Omental fat pad (tissue), 4 donors: ENCODE results near the gene PKMYT1. TPM values are rescaled to one million over a fixed set of nuclear protein-coding genes. Genes with fewer than 3 reads are reported as not detected.
A peak's percentile ranks its signal among the peaks of the same experiment; 100 is the strongest.

Experiments used
- ATAC-seq: fragments of 150-250 bp; one replicate; pipeline ENCODE4 v1.9.1; 2016; ENCODE audit warnings: mild to moderate bottlenecking, moderate library complexity; ENCODE audit not compliant: low FRiP score
- DNase-seq: peaks from one replicate; pipeline ENCODE4 v3.0.0-alpha.2; 2019; ENCODE audit warnings: low spot score
- CTCF ChIP-seq, 3 donors: fragments of 450-650 bp; IDR thresholded peaks; one replicate each; pipeline ENCODE4 v1.5.1; 2016 to 2017; ENCODE audit warnings: antibody characterized with exemption in 3 of 3, mild to moderate bottlenecking in 3 of 3, moderate library complexity in 2 of 3
- total RNA-seq, 4 donors: library from RNA; depleted of rRNA; stranded (reverse); fragments of >200 nt; gene quantifications; one replicate each; pipeline ENCODE4 v1.1.0, GENCODE V29; 2016

PKMYT1 gene
- total RNA-seq, 4 donors from 2014 or later: 0.25 to 1.7 (median 0.79) TPM; not detected in 1

DNA sequence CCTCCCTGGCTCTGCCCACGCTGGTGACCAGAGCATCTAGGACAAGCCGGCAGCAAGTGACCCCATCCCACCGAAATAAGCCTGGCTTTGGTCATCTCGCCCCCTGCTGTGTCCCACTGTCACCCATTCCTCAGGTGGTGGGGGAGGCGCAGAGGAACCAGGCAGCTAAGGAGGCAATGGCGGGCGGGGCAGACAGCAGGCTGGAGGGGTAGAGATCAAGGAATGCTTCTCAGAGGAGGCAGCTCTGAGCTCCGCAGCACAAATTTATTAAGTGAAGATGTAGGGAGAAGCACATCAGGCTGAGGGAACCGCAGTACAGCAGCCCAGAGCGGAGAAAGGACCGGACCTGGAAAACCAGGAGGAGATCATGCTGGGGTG is 23.7 kb downstream of the PKMYT1 start:
- TF ChIP-seq CTCF (IDR thresholded peaks at IDR 0.05): no peak

DNA sequence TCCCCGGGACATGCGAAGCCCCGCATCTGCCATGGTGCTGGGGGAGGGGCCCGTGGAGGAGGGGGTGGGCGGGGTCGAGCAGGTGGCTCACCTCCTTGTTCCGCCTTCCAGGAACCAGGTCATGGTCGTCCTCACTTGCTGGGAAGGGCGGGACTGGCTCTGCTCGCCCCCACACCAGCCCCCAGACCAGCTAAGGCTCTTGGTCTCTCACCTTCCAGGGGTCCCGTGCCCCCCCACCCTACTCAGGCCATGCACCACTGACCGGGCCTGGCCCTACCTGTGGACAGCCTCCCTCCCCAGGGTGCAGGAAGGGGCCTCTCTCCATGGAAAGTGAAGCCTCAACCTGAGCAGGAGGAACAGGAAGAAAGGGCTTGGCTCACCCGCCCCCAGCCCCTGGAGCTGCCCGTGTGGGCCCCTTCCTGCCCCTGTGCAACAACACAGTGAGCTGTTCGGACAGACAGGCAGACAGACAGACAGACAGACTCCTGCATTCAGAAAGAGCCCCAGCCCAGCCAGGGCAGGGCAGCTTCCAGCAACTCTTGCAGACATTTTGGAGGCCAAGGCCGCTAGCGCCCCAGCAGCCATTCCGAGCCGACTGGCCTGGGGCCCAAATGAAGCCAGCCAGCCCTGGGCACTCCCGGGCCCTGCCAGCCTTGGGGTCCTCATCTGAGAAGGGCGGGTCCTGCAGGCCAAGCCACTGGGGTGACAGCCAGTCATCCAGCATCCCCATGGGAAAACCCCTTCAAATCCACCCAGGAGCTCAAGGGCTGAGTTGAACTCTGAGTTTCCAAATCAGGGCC is 24.3 kb downstream of the PKMYT1 start:
- DNase-seq (no peak), ATAC-seq (peak; percentile 14)
- no peak for TF ChIP-seq CTCF (IDR thresholded peaks at IDR 0.05)

More for the DNA sequence above, 23.7 kb downstream of the PKMYT1 start:
- no peak for DNase-seq
- no peak for ATAC-seq

DNA sequence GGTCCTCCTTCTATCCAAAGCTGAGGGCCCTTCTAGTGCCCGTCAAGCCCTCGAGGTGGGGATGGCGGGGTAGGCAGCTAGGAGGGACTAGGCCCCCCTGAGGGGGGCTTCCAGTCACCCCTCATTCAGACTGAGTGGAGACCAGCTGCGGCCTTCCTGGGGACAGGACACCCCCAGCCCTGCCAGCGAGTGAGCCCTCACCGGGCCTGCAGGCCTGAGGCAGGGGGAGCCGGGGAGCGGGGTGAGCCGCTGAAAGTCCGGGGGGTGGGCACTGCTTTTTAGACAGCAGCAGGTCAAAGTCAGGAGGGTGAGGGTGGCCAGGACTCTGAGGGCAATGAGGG is 24.8 kb downstream of the PKMYT1 start:
- peak; percentile 11 for ATAC-seq
- DNase-seq: no peak
- no peak for TF ChIP-seq CTCF (IDR thresholded peaks at IDR 0.05)

DNA sequence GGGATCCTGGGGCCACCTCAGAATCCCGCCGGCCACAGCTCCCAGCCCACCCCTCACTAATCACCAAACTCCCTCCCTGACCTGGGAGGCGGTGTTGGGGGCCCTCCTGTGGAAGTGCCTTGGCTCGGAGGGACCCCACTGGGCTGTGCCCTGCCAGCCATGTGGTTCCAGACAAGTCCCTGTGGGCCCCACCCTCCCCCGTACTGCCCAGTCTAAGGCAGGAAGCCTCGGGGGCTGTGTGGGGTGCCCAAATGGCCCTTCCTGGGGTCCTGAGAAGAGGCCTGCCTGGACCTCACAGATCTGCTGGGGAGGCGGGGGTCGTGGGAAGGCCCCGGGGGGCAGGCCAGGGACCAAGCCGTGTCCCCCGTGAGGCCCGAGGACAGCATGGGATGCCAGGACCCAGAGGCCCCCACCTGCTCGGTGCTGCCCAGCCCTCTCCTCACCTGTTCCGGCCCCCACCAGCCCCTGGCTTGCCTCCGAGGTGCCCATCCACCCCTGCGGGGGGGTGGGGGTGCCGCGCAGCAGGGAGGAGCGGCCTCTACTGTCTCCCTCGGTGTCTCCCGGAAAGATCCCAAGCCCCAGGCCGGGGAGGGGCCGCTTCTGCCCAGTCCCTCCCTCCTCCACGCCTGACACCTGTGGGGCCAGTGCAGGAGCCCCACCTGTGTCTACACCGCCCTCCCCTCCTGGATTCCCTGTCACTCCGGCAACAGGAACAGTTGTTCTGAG is 25.4 kb downstream of the PKMYT1 start:
- no peak for TF ChIP-seq CTCF (IDR thresholded peaks at IDR 0.05)
- DNase-seq (no peak), ATAC-seq (no peak)

DNA sequence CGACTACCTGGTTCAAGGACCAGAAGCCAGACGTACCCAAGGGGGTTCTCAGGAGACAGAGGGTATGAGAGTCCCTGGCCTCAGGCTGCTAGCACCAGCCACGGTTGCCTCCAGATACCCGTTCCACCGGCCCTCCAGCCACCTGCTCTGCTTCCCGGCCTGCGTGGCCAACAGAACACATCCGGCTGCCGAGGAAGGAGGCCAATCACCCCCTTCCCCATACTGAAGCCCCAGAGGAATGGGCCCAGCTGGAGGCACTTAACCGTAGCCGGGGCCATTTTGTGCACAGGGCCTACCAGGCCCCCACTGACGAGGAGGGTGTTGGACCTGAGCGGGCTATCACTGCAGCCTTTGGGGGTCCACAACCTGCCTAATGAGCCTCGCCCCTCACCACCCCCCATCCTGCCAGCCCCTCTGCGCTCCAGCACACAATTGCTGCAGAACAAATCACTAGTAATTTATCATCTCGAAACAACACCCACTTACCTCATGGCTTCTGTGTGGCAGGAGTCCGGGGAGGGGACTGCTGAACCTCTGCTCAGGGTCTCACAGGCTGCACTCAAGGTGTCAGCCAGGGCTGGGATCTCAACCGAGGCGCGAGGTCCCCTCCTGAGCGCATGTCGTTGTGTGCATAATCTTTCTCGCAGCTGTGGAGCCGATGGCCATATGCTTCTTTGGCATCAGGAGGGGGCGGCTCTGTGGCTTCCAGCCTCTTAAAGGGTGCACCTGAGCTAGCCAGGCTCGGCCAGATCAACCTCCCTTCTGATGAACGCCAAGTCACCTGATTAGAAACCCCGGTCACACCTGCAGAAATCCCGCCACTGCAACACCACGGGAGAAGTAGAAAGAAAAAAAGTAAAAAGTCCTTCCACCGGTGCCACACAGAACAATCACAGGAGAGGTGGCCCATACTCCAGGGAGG is 26.3 kb downstream of the PKMYT1 start:
- ATAC-seq: no peak

GRCh38 chr16:2952679-2953078 is 27.6 kb downstream of the PKMYT1 start:
- DNase-seq (no peak), ATAC-seq (no peak)
- no peak for TF ChIP-seq CTCF (IDR thresholded peaks at IDR 0.05)

More for the DNA sequence above, 26.3 kb downstream of the PKMYT1 start:
- TF ChIP-seq CTCF (IDR thresholded peaks at IDR 0.05): no peak
- DNase-seq: no peak
